Activated CD8-positive, alpha-beta T cell treated with anti-CD3 and anti-CD28 coated beads for 36 hours (primary cell): Measurements from ENCODE around the gene HUNK. TPM values are rescaled to one million over a fixed set of nuclear protein-coding genes. Genes with fewer than 3 reads are reported as not detected.

Experiments
- ATAC-seq: fragments of 200-7000 bp; cut with Tn5 transposase; one replicate; pipeline ENCODE4 v1.10.0; 2021; ENCODE audit warnings: mild to moderate bottlenecking, moderate library complexity
- CTCF ChIA-PET: fragments of 350-600 bp; sonication (Branson Sonifier 250); formaldehyde crosslinking; loops from one replicate; lab custom pipeline; 2021; ENCODE audit warnings: antibody characterized with exemption; lab: Charles Lee
- POLR2A ChIA-PET: fragments of 350-600 bp; sonication (Branson Sonifier 250); formaldehyde crosslinking; loops from one replicate; lab custom pipeline; 2021; ENCODE audit warnings: antibody characterized with exemption; lab: Charles Lee
- DNase-seq: peaks from one replicate; pipeline ENCODE4 v3.0.0-alpha.2; 2020
- H3K27ac Mint-ChIP-seq: one replicate; pipeline ENCODE4 v1.8.0; 2021; ENCODE audit warnings: mild to moderate bottlenecking, mixed read lengths
- H3K27me3 Mint-ChIP-seq: one replicate; pipeline ENCODE4 v1.8.0; 2021; ENCODE audit warnings: mixed read lengths
- H3K36me3 Mint-ChIP-seq: one replicate; pipeline ENCODE4 v1.8.0; 2021; ENCODE audit warnings: low read depth, mixed read lengths
- H3K4me1 Mint-ChIP-seq: one replicate; pipeline ENCODE4 v1.8.0; 2021; ENCODE audit warnings: low read depth, mixed read lengths
- H3K4me3 Mint-ChIP-seq: one replicate; pipeline ENCODE4 v1.8.0; 2021; ENCODE audit warnings: mild to moderate bottlenecking, moderate library complexity, mixed read lengths
- H3K9me3 Mint-ChIP-seq: one replicate; pipeline ENCODE4 v1.8.0; 2021; ENCODE audit warnings: mixed read lengths
- intact Hi-C: fragments of 100-400 bp; cut with micrococcal nuclease; formaldehyde crosslinking; loops from one replicate; pipeline ENCODE4 v1.10.0; 2022
- total RNA-seq, 2 experiments: library from RNA; stranded (reverse); gene quantifications; one replicate each; pipeline ENCODE4 v1.2.3, GENCODE V29; 2021
- TF ChIP-seq, protein P1 (sequence below): fragments of 200-600 bp; IDR thresholded peaks from one replicate; pipeline ENCODE4 v1.8.0; 2022; ENCODE audit warnings: antibody characterized with exemption, mild to moderate bottlenecking

Gene HUNK
- total RNA-seq, 2 experiments from 2014 or later, result 0.20 to 0.27 TPM

DNA sequence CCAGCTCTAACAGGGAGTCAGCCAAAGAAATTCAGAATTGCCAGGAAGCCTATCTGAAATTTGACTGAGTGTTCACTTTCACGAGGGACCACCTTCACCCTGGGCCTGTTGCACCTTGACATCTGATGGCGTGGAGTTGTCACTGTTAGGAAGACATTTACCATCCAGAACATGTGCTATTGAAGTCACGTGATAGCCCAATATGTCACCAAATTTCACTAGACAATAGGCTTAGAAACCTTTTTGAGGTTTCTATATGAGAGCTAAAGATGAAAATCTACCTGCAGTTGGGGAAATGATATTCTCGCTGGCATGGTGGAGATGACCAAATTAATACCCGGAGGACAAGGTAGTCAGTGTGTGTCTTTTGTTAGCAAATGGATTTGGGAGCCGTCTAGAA is 102.7 kb downstream of the HUNK start:
- TF ChIP-seq, protein P1, sequence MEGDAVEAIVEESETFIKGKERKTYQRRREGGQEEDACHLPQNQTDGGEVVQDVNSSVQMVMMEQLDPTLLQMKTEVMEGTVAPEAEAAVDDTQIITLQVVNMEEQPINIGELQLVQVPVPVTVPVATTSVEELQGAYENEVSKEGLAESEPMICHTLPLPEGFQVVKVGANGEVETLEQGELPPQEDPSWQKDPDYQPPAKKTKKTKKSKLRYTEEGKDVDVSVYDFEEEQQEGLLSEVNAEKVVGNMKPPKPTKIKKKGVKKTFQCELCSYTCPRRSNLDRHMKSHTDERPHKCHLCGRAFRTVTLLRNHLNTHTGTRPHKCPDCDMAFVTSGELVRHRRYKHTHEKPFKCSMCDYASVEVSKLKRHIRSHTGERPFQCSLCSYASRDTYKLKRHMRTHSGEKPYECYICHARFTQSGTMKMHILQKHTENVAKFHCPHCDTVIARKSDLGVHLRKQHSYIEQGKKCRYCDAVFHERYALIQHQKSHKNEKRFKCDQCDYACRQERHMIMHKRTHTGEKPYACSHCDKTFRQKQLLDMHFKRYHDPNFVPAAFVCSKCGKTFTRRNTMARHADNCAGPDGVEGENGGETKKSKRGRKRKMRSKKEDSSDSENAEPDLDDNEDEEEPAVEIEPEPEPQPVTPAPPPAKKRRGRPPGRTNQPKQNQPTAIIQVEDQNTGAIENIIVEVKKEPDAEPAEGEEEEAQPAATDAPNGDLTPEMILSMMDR, result no peak
- H3K36me3 Mint-ChIP-seq, result no peaks in the 10 kb centered on the region
- DNase-seq, result no peak
- peaks cover 21% of the 10 kb centered on the region for H3K4me1 Mint-ChIP-seq
- ATAC-seq, result no peak
- ChIA-PET POLR2A (no interaction called here), CTCF (interaction anchor here (2.4 kb wide), 1 partner anchor 110 kb away, joined by 5 read pairs; no protein-coding TSS in a partner anchor)
- H3K4me3 Mint-ChIP-seq, result no peak overlapping the region
- no peak overlapping the region for H3K27ac Mint-ChIP-seq
- intact Hi-C loops, result no loop called here
- H3K9me3 Mint-ChIP-seq, result peaks cover 5% of the 10 kb centered on the region
- no peaks in the 10 kb centered on the region for H3K27me3 Mint-ChIP-seq

DNA sequence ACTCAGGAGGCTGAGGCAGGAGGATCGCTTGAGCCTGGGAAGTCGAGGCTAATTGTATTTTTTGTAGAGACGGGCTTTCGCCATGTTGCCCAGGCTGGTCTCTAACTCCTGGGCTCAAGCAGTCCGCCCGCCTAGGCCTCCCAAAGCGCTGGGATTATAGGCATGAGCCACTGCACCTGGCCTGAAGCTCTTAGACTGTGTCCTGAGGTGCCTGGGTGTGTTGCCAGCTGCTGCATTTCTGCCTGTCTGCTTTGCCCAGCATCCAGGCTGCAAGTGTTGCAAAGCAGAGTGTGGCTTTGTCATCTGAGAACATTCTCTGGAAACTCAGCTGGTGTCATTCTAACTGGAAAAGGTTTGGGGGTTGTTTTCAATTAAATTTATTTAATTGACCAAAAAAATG is 105.0 kb downstream of the HUNK start:
- intact Hi-C loops, result no loop called here
- TF ChIP-seq, protein P1, result no peak
- H3K4me3 Mint-ChIP-seq, result no peak overlapping the region
- H3K4me1 Mint-ChIP-seq, result peaks cover 24% of the 10 kb centered on the region
- no peak overlapping the region for H3K27ac Mint-ChIP-seq
- ATAC-seq (no peak), DNase-seq (no peak)
- H3K27me3 Mint-ChIP-seq, result no peaks in the 10 kb centered on the region
- H3K9me3 Mint-ChIP-seq, result peaks cover 5% of the 10 kb centered on the region
- ChIA-PET CTCF (no interaction called here), POLR2A (no interaction called here)
- no peaks in the 10 kb centered on the region for H3K36me3 Mint-ChIP-seq

DNA sequence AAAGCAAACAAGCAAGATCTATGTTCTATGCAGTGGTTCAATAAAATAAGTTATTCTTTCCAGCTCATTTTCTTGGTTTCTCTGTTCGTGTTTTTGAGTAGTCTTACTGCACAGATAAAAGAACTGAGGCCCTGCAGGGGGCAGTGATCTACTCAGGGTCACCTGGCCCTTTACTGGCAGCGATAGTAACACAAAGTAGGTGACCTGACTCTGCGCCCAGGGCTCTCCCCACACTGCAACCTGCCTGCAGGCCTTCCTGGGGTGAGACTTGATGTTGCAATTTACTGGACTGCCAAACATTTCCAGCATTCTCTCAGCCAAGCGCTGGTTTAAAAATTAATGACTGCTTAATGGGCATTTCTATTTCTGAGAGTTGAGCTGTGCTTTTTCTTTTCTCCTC is 110.3 kb downstream of the HUNK start:
- DNase-seq, result no peak
- CTCF ChIA-PET, result no interaction called here
- intact Hi-C loops, result no loop called here
- Mint-ChIP-seq H3K9me3 (no peaks in the 10 kb centered on the region), H3K4me3 (no peak overlapping the region), H3K27ac (no peak overlapping the region), H3K27me3 (no peaks in the 10 kb centered on the region), H3K4me1 (peaks cover 3% of the 10 kb centered on the region), H3K36me3 (no peaks in the 10 kb centered on the region)
- no peak for ATAC-seq
- POLR2A ChIA-PET, result no interaction called here
- TF ChIP-seq, protein P1, result no peak

DNA sequence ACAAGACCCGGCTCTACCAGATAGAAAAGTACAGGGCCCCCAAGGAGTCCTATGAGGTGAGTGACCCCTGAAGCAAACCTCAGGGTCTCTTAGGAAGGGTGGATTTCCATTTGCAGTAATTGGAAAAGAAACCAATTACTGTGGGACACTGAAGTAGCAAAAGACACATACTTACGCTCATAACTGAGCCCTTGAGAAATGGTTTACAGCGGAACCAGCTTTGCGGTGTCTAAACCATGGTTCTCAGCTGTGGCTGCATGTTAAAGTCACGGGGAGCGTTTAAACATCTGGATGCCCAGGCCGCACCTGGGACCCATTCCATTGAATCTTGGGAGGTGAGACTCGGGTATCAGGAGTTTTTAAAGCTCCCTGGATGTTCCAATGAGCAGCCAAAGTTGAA is 110.7 kb downstream of the HUNK start:
- DNase-seq (no peak), ATAC-seq (no peak)
- H3K4me1 Mint-ChIP-seq, result peaks cover 3% of the 10 kb centered on the region
- intact Hi-C loops, result no loop called here
- H3K4me3 Mint-ChIP-seq, result no peak overlapping the region
- H3K9me3 Mint-ChIP-seq, result no peaks in the 10 kb centered on the region
- ChIA-PET POLR2A (no interaction called here), CTCF (no interaction called here)
- H3K27ac Mint-ChIP-seq, result no peak overlapping the region
- TF ChIP-seq, protein P1, result no peak
- no peaks in the 10 kb centered on the region for H3K36me3 Mint-ChIP-seq
- no peaks in the 10 kb centered on the region for H3K27me3 Mint-ChIP-seq

DNA sequence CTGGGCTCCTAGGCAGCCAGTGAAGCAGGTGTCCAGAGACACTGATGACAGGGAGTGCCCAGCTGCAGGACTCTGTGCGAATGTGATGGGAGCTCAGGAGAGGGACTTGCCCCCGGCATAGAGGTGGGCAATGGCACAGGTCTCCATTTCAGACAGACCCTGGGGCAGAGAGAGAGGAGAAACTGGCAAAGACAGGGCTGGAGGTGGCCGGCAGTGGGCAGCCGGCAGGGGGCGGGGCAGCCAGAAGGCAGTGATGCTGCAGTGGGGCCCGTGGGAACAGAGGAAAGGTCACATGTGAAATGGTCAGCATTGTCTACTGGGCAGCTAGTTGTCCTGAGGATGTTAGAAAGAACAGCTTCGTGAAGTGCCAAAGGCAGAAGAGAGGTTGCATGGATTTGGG is 112.6 kb downstream of the HUNK start:
- no peak overlapping the region for H3K4me3 Mint-ChIP-seq
- no peak overlapping the region for H3K27ac Mint-ChIP-seq
- no peak for DNase-seq
- TF ChIP-seq, protein P1, result no peak
- peaks cover 3% of the 10 kb centered on the region for H3K4me1 Mint-ChIP-seq
- ChIA-PET CTCF (interaction anchor here (1.3 kb wide), 1 partner anchor 9 kb away, joined by 3 read pairs; no protein-coding TSS in a partner anchor), POLR2A (no interaction called here)
- intact Hi-C loops, result no loop called here
- peaks cover 1% of the 10 kb centered on the region for H3K27me3 Mint-ChIP-seq
- no peak for ATAC-seq
- no peaks in the 10 kb centered on the region for H3K36me3 Mint-ChIP-seq
- H3K9me3 Mint-ChIP-seq, result no peaks in the 10 kb centered on the region
